ENCODE results near the gene LMAN2. TPM values are rescaled to one million over a fixed set of nuclear protein-coding genes. Genes with fewer than 3 reads are reported as not detected.

LMAN2 gene
- total RNA-seq, 1 donor from 2014 or later: 252 TPM

DNA sequence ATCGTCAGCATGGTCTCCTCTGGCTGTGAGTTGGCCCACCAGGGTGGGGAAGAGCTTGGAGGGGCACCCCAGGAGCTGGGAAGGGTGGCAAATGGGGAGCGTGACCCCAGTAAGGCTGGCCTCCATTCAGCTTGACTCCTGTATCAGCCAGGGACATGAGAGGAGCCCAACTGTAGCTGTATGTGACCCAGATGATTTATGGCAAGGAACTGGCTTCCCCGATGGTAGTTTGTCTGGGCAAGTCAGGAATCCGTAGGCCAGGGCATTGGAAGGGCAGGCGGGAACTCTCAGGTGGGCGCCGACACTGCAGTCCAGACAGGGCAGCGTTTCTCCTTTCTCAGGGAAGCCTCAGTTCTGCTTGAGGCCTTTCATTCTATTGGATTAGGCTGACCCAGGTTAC is 35.1 kb upstream of the LMAN2 start:
- no peak for DNase-seq (ENCODE audit: low read depth)
- TF ChIP-seq, protein P1, sequence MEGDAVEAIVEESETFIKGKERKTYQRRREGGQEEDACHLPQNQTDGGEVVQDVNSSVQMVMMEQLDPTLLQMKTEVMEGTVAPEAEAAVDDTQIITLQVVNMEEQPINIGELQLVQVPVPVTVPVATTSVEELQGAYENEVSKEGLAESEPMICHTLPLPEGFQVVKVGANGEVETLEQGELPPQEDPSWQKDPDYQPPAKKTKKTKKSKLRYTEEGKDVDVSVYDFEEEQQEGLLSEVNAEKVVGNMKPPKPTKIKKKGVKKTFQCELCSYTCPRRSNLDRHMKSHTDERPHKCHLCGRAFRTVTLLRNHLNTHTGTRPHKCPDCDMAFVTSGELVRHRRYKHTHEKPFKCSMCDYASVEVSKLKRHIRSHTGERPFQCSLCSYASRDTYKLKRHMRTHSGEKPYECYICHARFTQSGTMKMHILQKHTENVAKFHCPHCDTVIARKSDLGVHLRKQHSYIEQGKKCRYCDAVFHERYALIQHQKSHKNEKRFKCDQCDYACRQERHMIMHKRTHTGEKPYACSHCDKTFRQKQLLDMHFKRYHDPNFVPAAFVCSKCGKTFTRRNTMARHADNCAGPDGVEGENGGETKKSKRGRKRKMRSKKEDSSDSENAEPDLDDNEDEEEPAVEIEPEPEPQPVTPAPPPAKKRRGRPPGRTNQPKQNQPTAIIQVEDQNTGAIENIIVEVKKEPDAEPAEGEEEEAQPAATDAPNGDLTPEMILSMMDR (conservative IDR thresholded peaks at IDR 0.05; ENCODE audit: low read depth, low read length): no peak

DNA sequence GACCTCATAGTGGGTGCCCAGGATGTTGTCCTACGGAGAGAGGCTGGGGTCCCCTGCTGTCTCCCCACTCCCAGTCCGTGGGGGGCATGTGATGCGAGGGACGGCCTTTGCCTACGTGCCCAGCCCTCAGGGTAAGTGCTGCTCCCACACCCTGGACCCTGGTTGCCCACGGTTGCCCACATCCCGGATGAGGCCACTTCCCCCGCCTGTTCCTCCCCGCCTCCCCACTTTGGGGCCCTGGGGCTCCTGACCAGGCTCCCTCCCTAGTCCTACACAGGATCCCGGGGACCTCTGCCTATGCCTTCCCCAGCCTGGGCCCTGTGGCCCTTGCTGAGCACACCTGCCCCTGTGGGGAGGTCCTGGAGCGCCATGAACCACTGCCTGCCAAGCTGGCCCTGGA is 34.3 kb upstream of the LMAN2 start:
- no peak overlapping the region for H3K4me3 ChIP-seq (ENCODE audit: low read depth, low read length)
- TF ChIP-seq, protein P1 (conservative IDR thresholded peaks at IDR 0.05; ENCODE audit: low read depth, low read length): no peak
- DNase-seq (ENCODE audit: low read depth): no peak

More for the DNA sequence above, 35.1 kb upstream of the LMAN2 start:
- no peak overlapping the region for H3K4me3 ChIP-seq (ENCODE audit: low read depth, low read length)

DNA sequence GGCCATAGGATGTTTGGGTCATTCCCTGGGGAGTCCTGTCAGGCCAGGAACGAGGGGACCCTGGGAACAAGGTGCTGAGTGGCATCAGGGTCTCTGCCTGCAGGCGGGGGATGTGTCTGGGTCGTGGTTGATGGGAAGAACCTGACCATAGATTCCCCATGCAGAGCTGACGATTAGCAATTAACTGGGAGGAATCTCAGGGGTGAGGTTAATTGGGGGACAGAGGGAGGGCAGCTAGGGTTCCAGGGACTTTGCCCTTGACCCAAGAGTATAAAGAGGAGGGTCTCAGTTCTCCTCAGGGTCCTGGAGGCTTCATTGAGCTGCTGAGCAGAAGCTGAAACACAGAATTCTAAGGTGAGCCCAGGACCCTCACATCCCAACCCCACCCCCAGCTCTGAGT is 32.7 kb upstream of the LMAN2 start, which contains the start of gene SLC34A1:
SLC34A1 (plus strand) TSS at position 301 of the 400 bp plus-strand sequence. CDS start 1,308 bp downstream, outside the sequence.
- H3K4me3 ChIP-seq (ENCODE audit: low read depth, low read length): no peak within 1 kb of the TSS
- DNase-seq (ENCODE audit: low read depth): no peak
- TF ChIP-seq, protein P1 (conservative IDR thresholded peaks at IDR 0.05; ENCODE audit: low read depth, low read length): no peak

DNA sequence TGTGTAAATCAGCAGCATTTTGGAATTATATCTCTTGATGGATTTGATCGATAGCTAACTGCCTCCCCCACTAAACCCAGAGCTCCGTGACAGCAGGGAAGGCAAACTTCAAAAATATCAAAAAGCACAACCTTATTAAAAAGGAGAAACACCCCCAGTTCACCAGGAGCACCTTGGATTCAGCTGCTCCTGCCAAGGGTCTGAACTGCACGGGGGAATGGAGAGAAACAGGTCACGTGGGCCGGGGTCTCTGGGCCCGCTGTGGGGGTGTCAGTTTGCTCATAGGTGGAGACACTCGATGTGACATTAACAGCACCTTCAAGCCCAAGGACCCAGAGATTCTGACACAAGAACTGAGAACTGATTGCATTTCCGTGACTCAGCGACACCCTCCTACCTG is 31.7 kb upstream of the LMAN2 start:
- no peak overlapping the region for H3K4me3 ChIP-seq (ENCODE audit: low read depth, low read length)
- TF ChIP-seq, protein P1 (conservative IDR thresholded peaks at IDR 0.05; ENCODE audit: low read depth, low read length): no peak
- DNase-seq (ENCODE audit: low read depth): no peak

DNA sequence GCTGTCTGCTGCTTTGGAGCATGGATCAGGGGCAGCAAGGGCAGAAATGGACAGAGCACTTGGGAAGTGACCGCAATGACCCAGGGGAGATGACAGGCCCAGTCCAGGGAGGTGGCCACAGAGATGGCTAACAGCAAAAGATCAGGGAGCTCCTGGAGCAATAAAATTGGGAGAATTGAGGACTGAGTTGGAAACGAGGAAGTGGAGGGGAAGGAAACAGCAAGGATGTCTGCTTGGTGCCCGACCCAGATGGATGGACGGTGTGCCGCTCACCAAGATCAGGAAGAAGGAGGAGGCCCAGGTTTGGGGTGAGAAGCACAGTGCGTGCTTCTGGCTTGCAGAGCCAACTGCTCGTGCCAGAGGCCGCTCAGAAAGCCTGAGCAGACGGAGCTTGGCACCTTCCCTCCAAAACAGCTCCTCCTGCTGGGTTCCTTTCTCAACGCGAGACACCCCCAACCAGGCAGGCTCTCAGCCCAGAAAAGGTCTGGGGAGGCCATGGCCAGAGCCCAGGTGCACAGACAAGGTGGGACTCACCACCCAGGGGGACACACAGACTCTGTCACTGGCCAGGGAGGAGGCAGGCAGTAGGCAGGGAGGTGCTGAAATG is 31.1 kb upstream of the LMAN2 start:
- TF ChIP-seq, protein P1 (conservative IDR thresholded peaks at IDR 0.05; ENCODE audit: low read depth, low read length): peak; percentile 30
- no peak overlapping the region for H3K4me3 ChIP-seq (ENCODE audit: low read depth, low read length)
- DNase-seq (ENCODE audit: low read depth): no peak

DNA sequence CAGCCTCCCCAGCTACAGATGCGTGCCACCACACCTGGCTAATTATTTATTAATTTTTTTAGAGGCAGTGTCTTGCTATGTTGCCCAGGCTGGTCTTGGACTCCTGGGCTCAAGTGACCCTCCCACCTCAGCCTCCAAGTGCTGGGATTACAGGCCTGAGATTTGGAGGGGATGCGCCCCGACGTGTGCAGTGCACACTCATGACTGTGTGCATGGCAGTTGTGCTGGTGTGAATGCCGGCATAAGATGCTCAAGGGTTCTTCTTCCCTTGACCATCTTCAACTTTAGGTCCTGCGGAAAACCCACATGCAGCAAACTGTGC is 29.3 kb upstream of the LMAN2 start:
- H3K4me3 ChIP-seq (ENCODE audit: low read depth, low read length): no peak overlapping the region
- TF ChIP-seq, protein P1 (conservative IDR thresholded peaks at IDR 0.05; ENCODE audit: low read depth, low read length): no peak
- no peak for DNase-seq (ENCODE audit: low read depth)

All from epithelial cell of proximal tubule (primary cell).